MM.1S (cell line): ENCODE measurements around the gene NRG2.

Experiments used
- DNase-seq: peaks from one replicate; pipeline ENCODE4 v3.0.0-alpha.2; 2015
- H2AFZ ChIP-seq: fragments of 300-600 bp; sonication (generic); 2 replicates; pipeline ENCODE4 v1.6.0; 2016; ENCODE audit warnings: antibody characterized with exemption, low read length
- H3F3A ChIP-seq: fragments of 300-600 bp; sonication (generic); 2 replicates; pipeline ENCODE4 v1.6.1; 2016; ENCODE audit warnings: mild to moderate bottlenecking, antibody characterized with exemption, low read length, moderate library complexity, mixed read lengths; ENCODE audit not compliant: insufficient read depth
- H3K27ac ChIP-seq: fragments of 300-600 bp; sonication (generic); 2 replicates; pipeline ENCODE4 v1.5.1; 2016; ENCODE audit warnings: mild to moderate bottlenecking, low read length
- H3K27me3 ChIP-seq: fragments of 300-600 bp; sonication (generic); replicated peaks from 2 replicates; pipeline ENCODE4 v1.6.0; 2016; ENCODE audit warnings: low read length; ENCODE audit not compliant: insufficient read depth
- H3K36me3 ChIP-seq: fragments of 300-600 bp; sonication (generic); replicated peaks from 2 replicates; pipeline ENCODE4 v1.6.1; 2016; ENCODE audit warnings: mild to moderate bottlenecking, low read length, mixed read lengths; ENCODE audit not compliant: insufficient read depth
- H3K4me1 ChIP-seq: fragments of 300-600 bp; sonication (generic); 2 replicates; pipeline ENCODE4 v1.6.1; 2016; ENCODE audit warnings: low read length, mixed read lengths
- H3K4me2 ChIP-seq: fragments of 300-600 bp; sonication (generic); 2 replicates; pipeline ENCODE4 v1.6.0; 2016; ENCODE audit warnings: low read depth, low read length
- H3K4me3 ChIP-seq: fragments of 300-600 bp; sonication (generic); 2 replicates; pipeline ENCODE4 v1.5.1; 2016; ENCODE audit warnings: low read length, mixed read lengths
- H3K79me2 ChIP-seq: fragments of 300-600 bp; sonication (generic); 2 replicates; pipeline ENCODE4 v1.6.1; 2016; ENCODE audit warnings: mixed run types, low read length, mixed read lengths
- H3K9ac ChIP-seq: fragments of 300-600 bp; sonication (generic); 2 replicates; pipeline ENCODE4 v1.6.1; 2016; ENCODE audit warnings: low read length, mixed read lengths
- H3K9me2 ChIP-seq: fragments of 300-600 bp; sonication (generic); replicated peaks from 2 replicates; pipeline ENCODE4 v1.6.1; 2016; ENCODE audit warnings: mild to moderate bottlenecking, low read length, mixed read lengths; ENCODE audit not compliant: insufficient read depth
- H3K9me3 ChIP-seq: fragments of 300-600 bp; sonication (generic); replicated peaks from 2 replicates; pipeline ENCODE4 v1.6.1; 2016; ENCODE audit warnings: mild to moderate bottlenecking, low read length, mixed read lengths; ENCODE audit not compliant: insufficient read depth
- H4K20me1 ChIP-seq: fragments of 300-600 bp; sonication (generic); 2 replicates; pipeline ENCODE4 v1.6.1; 2016; ENCODE audit warnings: mild to moderate bottlenecking, low read length, moderate library complexity, mixed read lengths; ENCODE audit not compliant: insufficient read depth
- CTCF ChIP-seq: fragments of 300-600 bp; sonication (generic); IDR thresholded peaks from 2 replicates; pipeline ENCODE4 v1.5.1; 2016; ENCODE audit warnings: antibody characterized with exemption, low read length, mixed read lengths
- EZH2 ChIP-seq: fragments of 300-600 bp; sonication (generic); optimal IDR thresholded peaks from 2 replicates; pipeline ENCODE3; 2017; ENCODE audit warnings: low read depth, mild to moderate bottlenecking, antibody characterized with exemption, low read length, mixed read lengths
- EZH2phosphoT487 ChIP-seq: fragments of 300-600 bp; sonication (generic); IDR thresholded peaks from 2 replicates; pipeline ENCODE4 v1.6.1; 2018; ENCODE audit warnings: antibody characterized with exemption, low read length

NRG2 gene

GRCh38 chr5:139968547-139969261, 74.4 kb downstream of the NRG2 start:
- peak; percentile 80 for DNase-seq
- TF ChIP-seq EZH2phosphoT487: no peak
- TF ChIP-seq CTCF: peak; percentile 100
- Histone ChIP-seq H3K4me1 (no peaks in the 10 kb centered on the region), H3K9ac (no peak overlapping the region), H3K36me3 (no peaks in the 10 kb centered on the region), H3K4me3 (no peak overlapping the region), H3K27me3 (no peaks in the 10 kb centered on the region), H3K9me2 (no peaks in the 10 kb centered on the region), H3K9me3 (no peaks in the 10 kb centered on the region), H3K79me2 (no peaks in the 10 kb centered on the region), H3K27ac (no peak overlapping the region), H3K4me2 (peak overlapping the region; percentile 47; the same call in 1 of the 2 replicates), H4K20me1 (no peaks in the 10 kb centered on the region), H2AFZ (peak overlapping the region; percentile 52), H3F3A (no peaks in the 10 kb centered on the region)

GRCh38 chr5:139967353-139967752, 75.7 kb downstream of the NRG2 start:
- Histone ChIP-seq H3F3A (no peaks in the 10 kb centered on the region), H3K4me3 (no peak overlapping the region), H3K9me3 (no peaks in the 10 kb centered on the region), H3K36me3 (no peaks in the 10 kb centered on the region), H4K20me1 (no peaks in the 10 kb centered on the region), H3K27me3 (no peaks in the 10 kb centered on the region), H3K9me2 (no peaks in the 10 kb centered on the region), H3K4me1 (no peaks in the 10 kb centered on the region), H3K4me2 (no peak overlapping the region), H3K27ac (no peak overlapping the region), H2AFZ (no peak overlapping the region), H3K79me2 (no peaks in the 10 kb centered on the region), H3K9ac (no peak overlapping the region)
- TF ChIP-seq CTCF (no peak), EZH2phosphoT487 (no peak), EZH2 (no peak)
- no peak for DNase-seq

GRCh38 chr5:139966856-139967255, 76.2 kb downstream of the NRG2 start:
- no peaks in the 10 kb centered on the region for H3K79me2 ChIP-seq
- H3K9ac ChIP-seq: no peak overlapping the region
- 0 out of 2 replicates have a peak, but pooled peaks cover 2% of the 10 kb centered on the region for H3K4me1 ChIP-seq
- no peak overlapping the region for H3K27ac ChIP-seq
- no peak overlapping the region for H2AFZ ChIP-seq
- TF ChIP-seq EZH2phosphoT487 (no peak), EZH2 (no peak), CTCF (no peak)
- no peak overlapping the region for H3K4me3 ChIP-seq
- no peaks in the 10 kb centered on the region for H3K27me3 ChIP-seq
- H3K9me2 ChIP-seq: no peaks in the 10 kb centered on the region
- DNase-seq: no peak
- no peaks in the 10 kb centered on the region for H3K36me3 ChIP-seq
- no peaks in the 10 kb centered on the region for H3K9me3 ChIP-seq
- no peaks in the 10 kb centered on the region for H4K20me1 ChIP-seq
- H3F3A ChIP-seq: no peaks in the 10 kb centered on the region
- no peak overlapping the region for H3K4me2 ChIP-seq
